GM12891 (cell line): Measurements from ENCODE around the gene WDR31.

Source experiments
- PAX5 ChIP-seq: IDR thresholded peaks from 2 replicates; pipeline ENCODE4 v1.6.1; 2011; ENCODE audit warnings: low read length, moderate library complexity, mild to moderate bottlenecking; ENCODE audit not compliant: insufficient read depth, severe bottlenecking
- POLR2A ChIP-seq: IDR thresholded peaks from 2 replicates; pipeline ENCODE4 v1.6.1; 2011; ENCODE audit warnings: low read depth, low read length, control low read depth
- POLR2AphosphoS5 ChIP-seq: IDR thresholded peaks from 2 replicates; pipeline ENCODE4 v1.6.1; 2011; ENCODE audit warnings: low read depth, low read length, control low read depth
- POU2F2 ChIP-seq: IDR thresholded peaks from 2 replicates; pipeline ENCODE4 v1.6.1; 2011; ENCODE audit warnings: low read depth, mild to moderate bottlenecking, control low read depth, low read length, moderate library complexity
- SPI1 ChIP-seq: IDR thresholded peaks from 2 replicates; pipeline ENCODE4 v1.6.1; 2011; ENCODE audit warnings: low read depth, low read length, control low read depth
- TAF1 ChIP-seq: IDR thresholded peaks from 2 replicates; pipeline ENCODE4 v1.6.1; 2011; ENCODE audit warnings: low read depth, low read length, control low read depth

- TF ChIP-seq POLR2A (no peak), TAF1 (no peak), POLR2AphosphoS5 (no peak), SPI1 (no peak), PAX5 (no peak), POU2F2 (no peak)
Observed at GRCh38 chr9:113319054-113319453, 21.0 kb downstream of the WDR31 start.
